Liver (tissue), 9 donors: ENCODE measurements around the gene GBGT1. TPM values are rescaled to one million over a fixed set of nuclear protein-coding genes. Genes with fewer than 3 reads are reported as not detected.

Experiments
- DNase-seq: peaks from one replicate; pipeline ENCODE4 v3.0.0-alpha.2; 2017; ENCODE audit warnings: low spot score
- H3K27ac ChIP-seq, 2 donors: one replicate each; pipeline ENCODE4 v1.7.0; 2013; ENCODE audit warnings: inconsistent platforms in 2 of 2, low read length in 2 of 2, control low read depth in 1 of 2, low read depth in 1 of 2, mild to moderate bottlenecking in 1 of 2
- H3K27me3 ChIP-seq, 4 donors: one replicate each; pipeline versions ENCODE4 v1.6.1 to v1.7.0; 2013; ENCODE audit warnings: low read length in 3 of 4, inconsistent platforms in 1 of 4, mild to moderate bottlenecking in 1 of 4, moderate library complexity in 1 of 4; ENCODE audit not compliant: control insufficient read depth in 4 of 4, insufficient read depth in 4 of 4
- H3K36me3 ChIP-seq, 4 donors: one replicate each; pipeline versions ENCODE4 v1.6.1 to v1.7.0; 2013; ENCODE audit warnings: low read length in 3 of 4, mild to moderate bottlenecking in 3 of 4, low read depth in 1 of 4, moderate library complexity in 1 of 4; ENCODE audit not compliant: control insufficient read depth in 4 of 4, insufficient read depth in 3 of 4
- H3K4me1 ChIP-seq, 4 donors: one replicate each; pipeline versions ENCODE4 v1.6.1 to v1.7.0; 2013; ENCODE audit warnings: low read length in 3 of 4, mild to moderate bottlenecking in 3 of 4, moderate library complexity in 1 of 4; ENCODE audit not compliant: control insufficient read depth in 4 of 4, insufficient read depth in 4 of 4
- H3K4me3 ChIP-seq, 3 donors: one replicate each; pipeline versions ENCODE4 v1.6.1 to v1.7.0; 2013; ENCODE audit warnings: low read length in 3 of 3, control low read depth in 1 of 3, low read depth in 1 of 3, mild to moderate bottlenecking in 1 of 3
- H3K9ac ChIP-seq, 2 donors: one replicate each; pipeline ENCODE4 v1.7.0; 2013; ENCODE audit warnings: low read length in 2 of 2, mild to moderate bottlenecking in 2 of 2, moderate library complexity in 2 of 2, control low read depth in 1 of 2, low read depth in 1 of 2
- H3K9me3 ChIP-seq, 4 donors: one replicate each; pipeline versions ENCODE4 v1.6.1 to v1.7.0; 2013; ENCODE audit warnings: low read length in 3 of 4; ENCODE audit not compliant: control insufficient read depth in 4 of 4
- ATF3 ChIP-seq: IDR thresholded peaks from 2 replicates; pipeline ENCODE4 v1.6.1; 2016; ENCODE audit warnings: antibody characterized with exemption
- CTCF ChIP-seq: fragments of 150-350 bp; IDR thresholded peaks from 2 replicates; pipeline ENCODE4 v1.5.1; 2017; ENCODE audit warnings: improper control_type of control experiment, low read depth, low read length; ENCODE audit not compliant: missing input control
- GABPA ChIP-seq, 2 donors: IDR thresholded peaks in 1 of 2; conservative IDR thresholded peaks in 1 of 2; 2 replicates each; pipeline ENCODE4 v1.6.1; 2016; ENCODE audit warnings: antibody characterized with exemption in 2 of 2, mild to moderate bottlenecking in 1 of 2, moderate library complexity in 1 of 2
- HNF4A ChIP-seq, 2 donors: conservative IDR thresholded peaks; 2 replicates each; pipeline ENCODE4 v1.6.1; 2016; ENCODE audit warnings: antibody characterized with exemption in 2 of 2, mild to moderate bottlenecking in 2 of 2
- JUND ChIP-seq, 2 donors: IDR thresholded peaks; 2 replicates each; pipeline ENCODE4 v1.6.1; 2016; ENCODE audit warnings: antibody characterized with exemption in 2 of 2
- NR2F2 ChIP-seq: IDR thresholded peaks from 2 replicates; pipeline ENCODE4 v1.6.1; 2016; ENCODE audit warnings: antibody characterized with exemption
- SP1 ChIP-seq: IDR thresholded peaks from 2 replicates; pipeline ENCODE4 v1.6.1; 2018; ENCODE audit warnings: antibody characterized with exemption, mild to moderate bottlenecking
- TAF1 ChIP-seq: conservative IDR thresholded peaks from 2 replicates; pipeline ENCODE4 v1.6.1; 2016; ENCODE audit warnings: antibody characterized with exemption, mild to moderate bottlenecking
- WGBS: extraction: QIAGEN DNeasy Blood & Tissue Kit; methylation state at CpG from one replicate; pipeline ENCODE4 v1.1.7; 2013; 5-methylcytosine and 5-hydroxymethylcytosine counted together
- polyA plus RNA-seq, 2 donors: library from polyadenylated mRNA; stranded (reverse) in 1 of 2; unstranded in 1 of 2; fragments of 200-250 nt in 1 of 2; fragments of >200 nt in 1 of 2; fragmentation: Nextera tagmentation in 1 of 2; extraction: Ambion mirVana in 1 of 2; gene quantifications; one replicate each; pipeline versions ENCODE4 v1.2.1 to v1.2.3, GENCODE V29; 2013 to 2015
- total RNA-seq, 2 donors: library from RNA; depleted of rRNA; stranded (reverse); fragments of >200 nt; gene quantifications; one replicate each; pipeline ENCODE4 v1.2.3, GENCODE V29; 2014
- TF ChIP-seq, protein P1 (sequence below): IDR thresholded peaks from 2 replicates; pipeline ENCODE4 v1.6.1; 2016; ENCODE audit warnings: antibody characterized with exemption, mild to moderate bottlenecking
- TF ChIP-seq, protein P2 (sequence below): IDR thresholded peaks from 2 replicates; pipeline ENCODE4 v1.6.1; 2016; ENCODE audit warnings: antibody characterized with exemption
- donor health status: healthy.
- donor health status: healthy.
- donor health status: healthy.
- donor health status: healthy.
- donor health status: healthy.

The GBGT1 gene
- total and polyA plus RNA-seq, 4 donors, result 0.33 to 25.7 (median 2.3) TPM

DNA sequence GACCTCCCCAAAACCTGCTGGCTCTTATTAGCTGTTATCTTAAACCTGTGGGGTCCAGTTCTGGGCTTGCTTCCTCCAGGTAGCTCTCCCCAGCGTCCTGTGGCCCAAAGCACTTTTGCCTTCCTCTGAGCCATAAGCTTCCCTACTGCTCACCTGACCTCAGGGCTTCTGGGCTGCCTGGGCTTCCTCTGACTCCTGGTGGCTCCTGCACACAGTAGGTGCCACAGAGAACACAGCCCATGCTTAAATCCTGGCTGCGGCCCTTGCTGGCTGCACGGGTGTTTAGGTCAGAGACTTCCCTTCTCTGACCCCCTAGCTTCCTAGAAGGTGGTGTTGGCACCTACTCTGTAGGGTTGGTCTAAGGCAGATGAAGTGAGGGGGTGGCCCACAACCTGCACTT, 45.1 kb downstream of the GBGT1 start:
- H3K4me1 ChIP-seq, result peaks cover 20 to 79% (median 69%) of the 10 kb centered on the region in 4 donors
- no peak for TF ChIP-seq SP1
- no peak for TF ChIP-seq GABPA (IDR thresholded peaks at IDR 0.05 in 1 of 2, conservative IDR thresholded peaks at IDR 0.05 in 1 of 2)
- TF ChIP-seq, protein P1, sequence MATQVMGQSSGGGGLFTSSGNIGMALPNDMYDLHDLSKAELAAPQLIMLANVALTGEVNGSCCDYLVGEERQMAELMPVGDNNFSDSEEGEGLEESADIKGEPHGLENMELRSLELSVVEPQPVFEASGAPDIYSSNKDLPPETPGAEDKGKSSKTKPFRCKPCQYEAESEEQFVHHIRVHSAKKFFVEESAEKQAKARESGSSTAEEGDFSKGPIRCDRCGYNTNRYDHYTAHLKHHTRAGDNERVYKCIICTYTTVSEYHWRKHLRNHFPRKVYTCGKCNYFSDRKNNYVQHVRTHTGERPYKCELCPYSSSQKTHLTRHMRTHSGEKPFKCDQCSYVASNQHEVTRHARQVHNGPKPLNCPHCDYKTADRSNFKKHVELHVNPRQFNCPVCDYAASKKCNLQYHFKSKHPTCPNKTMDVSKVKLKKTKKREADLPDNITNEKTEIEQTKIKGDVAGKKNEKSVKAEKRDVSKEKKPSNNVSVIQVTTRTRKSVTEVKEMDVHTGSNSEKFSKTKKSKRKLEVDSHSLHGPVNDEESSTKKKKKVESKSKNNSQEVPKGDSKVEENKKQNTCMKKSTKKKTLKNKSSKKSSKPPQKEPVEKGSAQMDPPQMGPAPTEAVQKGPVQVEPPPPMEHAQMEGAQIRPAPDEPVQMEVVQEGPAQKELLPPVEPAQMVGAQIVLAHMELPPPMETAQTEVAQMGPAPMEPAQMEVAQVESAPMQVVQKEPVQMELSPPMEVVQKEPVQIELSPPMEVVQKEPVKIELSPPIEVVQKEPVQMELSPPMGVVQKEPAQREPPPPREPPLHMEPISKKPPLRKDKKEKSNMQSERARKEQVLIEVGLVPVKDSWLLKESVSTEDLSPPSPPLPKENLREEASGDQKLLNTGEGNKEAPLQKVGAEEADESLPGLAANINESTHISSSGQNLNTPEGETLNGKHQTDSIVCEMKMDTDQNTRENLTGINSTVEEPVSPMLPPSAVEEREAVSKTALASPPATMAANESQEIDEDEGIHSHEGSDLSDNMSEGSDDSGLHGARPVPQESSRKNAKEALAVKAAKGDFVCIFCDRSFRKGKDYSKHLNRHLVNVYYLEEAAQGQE, result no peak
- no peak for TF ChIP-seq NR2F2
- TF ChIP-seq, protein P2, sequence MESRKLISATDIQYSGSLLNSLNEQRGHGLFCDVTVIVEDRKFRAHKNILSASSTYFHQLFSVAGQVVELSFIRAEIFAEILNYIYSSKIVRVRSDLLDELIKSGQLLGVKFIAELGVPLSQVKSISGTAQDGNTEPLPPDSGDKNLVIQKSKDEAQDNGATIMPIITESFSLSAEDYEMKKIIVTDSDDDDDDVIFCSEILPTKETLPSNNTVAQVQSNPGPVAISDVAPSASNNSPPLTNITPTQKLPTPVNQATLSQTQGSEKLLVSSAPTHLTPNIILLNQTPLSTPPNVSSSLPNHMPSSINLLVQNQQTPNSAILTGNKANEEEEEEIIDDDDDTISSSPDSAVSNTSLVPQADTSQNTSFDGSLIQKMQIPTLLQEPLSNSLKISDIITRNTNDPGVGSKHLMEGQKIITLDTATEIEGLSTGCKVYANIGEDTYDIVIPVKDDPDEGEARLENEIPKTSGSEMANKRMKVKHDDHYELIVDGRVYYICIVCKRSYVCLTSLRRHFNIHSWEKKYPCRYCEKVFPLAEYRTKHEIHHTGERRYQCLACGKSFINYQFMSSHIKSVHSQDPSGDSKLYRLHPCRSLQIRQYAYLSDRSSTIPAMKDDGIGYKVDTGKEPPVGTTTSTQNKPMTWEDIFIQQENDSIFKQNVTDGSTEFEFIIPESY, result no peak
- no peak for TF ChIP-seq HNF4A (conservative IDR thresholded peaks at IDR 0.05)
- no peak for TF ChIP-seq TAF1
- TF ChIP-seq ATF3, result no peak
- no peaks in the 10 kb centered on the region for H3K9me3 ChIP-seq
- no peak for DNase-seq
- H3K27ac ChIP-seq, result peak overlapping the region in 1 of 2 donors; percentile 69
- no peaks in the 10 kb centered on the region for H3K36me3 ChIP-seq
- no peak overlapping the region for H3K9ac ChIP-seq
- peak overlapping the region in 1 of 3 donors; percentile 43 for H3K4me3 ChIP-seq
- 89% methylated on average over 3 of the region's 3 CpGs for WGBS
- no peaks in the 10 kb centered on the region for H3K27me3 ChIP-seq

DNA sequence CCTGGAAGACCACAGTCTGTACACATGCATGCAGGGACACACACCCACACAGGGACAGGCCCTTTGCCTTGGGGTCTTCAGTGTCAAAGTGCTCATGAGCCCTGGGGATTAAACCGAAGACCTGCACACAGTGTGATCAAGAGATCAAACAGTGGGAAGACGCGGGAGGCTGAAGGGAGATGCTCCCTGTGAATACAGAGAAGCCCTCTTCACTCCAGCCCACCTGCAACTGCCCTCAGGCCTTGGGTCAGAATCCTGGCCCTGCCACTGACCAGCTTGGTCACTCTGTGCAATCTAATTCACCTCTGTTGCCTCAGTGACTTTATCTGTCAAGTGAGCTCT, 45.6 kb downstream of the GBGT1 start:
- no peak for DNase-seq
- Histone ChIP-seq H3K27ac (peak overlapping the region in 1 of 2 donors; percentile 69), H3K4me1 (peaks cover 24 to 82% (median 72%) of the 10 kb centered on the region in 4 donors), H3K4me3 (no peak overlapping the region), H3K27me3 (no peaks in the 10 kb centered on the region), H3K36me3 (no peaks in the 10 kb centered on the region), H3K9ac (no peak overlapping the region), H3K9me3 (no peaks in the 10 kb centered on the region)
- 94% methylated on average over 3 of the region's 3 CpGs for WGBS
- TF ChIP-seq JUND (IDR thresholded peaks at IDR 0.05) (no peak), CTCF (no peak)
